ENCODE results near the gene RAB43.
A peak's percentile ranks its signal among the peaks of the same experiment; 100 is the strongest.

RAB43 gene

DNA sequence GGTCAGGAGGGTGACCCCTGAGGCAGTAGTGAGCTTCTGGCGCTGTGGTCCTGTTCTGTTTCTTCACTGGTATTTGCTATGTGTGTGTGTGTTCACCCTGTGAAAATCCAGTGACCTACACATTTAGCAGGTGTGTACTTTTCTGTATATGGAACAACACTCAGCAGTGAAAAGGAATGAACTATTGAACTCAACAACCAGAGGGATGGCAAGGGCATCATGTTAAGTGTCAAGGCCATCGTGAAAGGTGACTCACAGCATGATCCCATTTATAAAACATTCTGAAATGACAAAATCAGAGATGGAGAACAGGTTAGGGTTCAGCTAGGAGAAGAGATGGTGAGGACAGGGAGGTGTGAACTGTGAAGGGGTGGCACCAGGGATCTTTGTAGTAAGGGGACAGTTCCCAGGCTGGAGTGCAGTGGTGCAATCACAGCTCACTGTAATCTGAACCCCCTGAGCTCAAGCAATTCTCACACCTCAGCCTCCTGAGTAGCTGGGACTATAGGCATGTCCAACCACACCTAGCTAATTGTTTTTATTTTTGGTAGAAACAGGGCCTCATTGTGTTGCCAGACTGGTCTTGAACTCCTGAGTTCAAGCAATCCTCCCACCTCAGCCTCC, 10.0 kb upstream of the RAB43 start:
- no peak overlapping the region for H3K4me3 ChIP-seq (ENCODE audit: low read length)
- TF ChIP-seq ZNF274 (IDR thresholded peaks at IDR 0.05; ENCODE audit: low read depth, low read length), result no peak

DNA sequence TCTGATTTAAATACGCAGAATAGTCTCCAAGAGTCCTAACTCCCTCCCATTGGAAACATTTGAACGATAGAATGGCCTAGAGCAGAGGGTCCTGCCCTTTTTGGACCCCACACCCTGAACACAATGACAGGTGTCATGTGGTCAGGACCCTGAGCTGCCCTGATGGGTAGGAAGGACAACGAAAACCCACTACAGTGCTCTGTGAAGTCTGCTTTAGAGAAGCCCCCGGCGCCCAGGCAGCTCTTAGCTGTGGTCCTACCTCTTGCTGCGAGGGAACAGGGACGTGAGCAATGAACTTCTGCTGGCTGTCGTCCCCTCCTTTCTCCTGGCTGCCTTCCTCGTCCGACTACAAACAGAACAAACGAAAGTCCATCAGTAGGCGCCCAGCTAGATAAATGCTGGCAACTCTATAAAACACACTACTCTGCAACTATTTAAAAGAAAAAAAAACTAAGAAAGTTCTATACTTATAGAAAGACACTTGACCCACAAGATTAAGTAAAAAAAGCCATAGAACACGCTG, 8.7 kb upstream of the RAB43 start:
- H3K4me3 ChIP-seq (ENCODE audit: low read length), result no peak overlapping the region
- no peak for TF ChIP-seq ZNF274 (IDR thresholded peaks at IDR 0.05; ENCODE audit: low read depth, low read length)

DNA sequence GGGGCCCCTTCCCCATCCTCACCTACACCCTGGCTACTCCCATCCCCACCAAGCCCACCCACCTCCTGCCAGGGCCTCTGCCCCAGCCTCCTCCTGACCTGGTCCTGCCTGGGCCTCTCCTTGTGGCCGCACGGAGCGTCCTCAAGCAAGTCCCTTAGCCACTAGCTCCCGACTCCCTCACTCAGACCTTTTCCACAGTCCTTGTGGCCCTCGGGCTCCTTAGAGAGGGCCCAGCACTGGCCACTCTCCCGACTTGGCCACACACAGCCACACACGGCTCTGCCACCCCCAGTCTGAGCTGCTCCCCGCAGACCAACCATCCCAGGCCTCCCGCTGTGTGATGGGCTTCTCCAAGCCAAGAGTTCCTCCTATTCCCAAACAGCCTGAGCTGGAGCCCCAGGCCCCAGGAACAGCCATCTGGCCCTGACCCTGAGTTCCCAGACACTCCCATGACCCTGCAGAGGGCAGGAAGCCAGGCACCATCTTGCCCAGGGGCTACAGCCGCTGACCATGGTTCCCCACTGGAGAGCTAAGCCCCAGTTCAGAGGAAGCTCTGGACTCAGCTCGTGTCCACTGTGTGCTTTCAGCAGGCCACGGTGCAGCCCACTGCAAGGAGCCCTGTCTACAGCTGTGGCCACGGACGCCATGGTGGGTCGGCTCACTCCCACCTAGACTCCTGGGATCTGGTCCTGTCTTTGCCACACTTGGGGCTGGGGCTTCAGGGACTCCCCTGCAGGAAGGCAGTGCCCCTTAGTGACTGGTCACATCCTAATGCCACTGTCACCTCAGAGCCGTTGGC, 7.0 kb upstream of the RAB43 start:
- H3K4me3 ChIP-seq (ENCODE audit: low read length), result no peak overlapping the region
- no peak for TF ChIP-seq ZNF274 (IDR thresholded peaks at IDR 0.05; ENCODE audit: low read depth, low read length)

DNA sequence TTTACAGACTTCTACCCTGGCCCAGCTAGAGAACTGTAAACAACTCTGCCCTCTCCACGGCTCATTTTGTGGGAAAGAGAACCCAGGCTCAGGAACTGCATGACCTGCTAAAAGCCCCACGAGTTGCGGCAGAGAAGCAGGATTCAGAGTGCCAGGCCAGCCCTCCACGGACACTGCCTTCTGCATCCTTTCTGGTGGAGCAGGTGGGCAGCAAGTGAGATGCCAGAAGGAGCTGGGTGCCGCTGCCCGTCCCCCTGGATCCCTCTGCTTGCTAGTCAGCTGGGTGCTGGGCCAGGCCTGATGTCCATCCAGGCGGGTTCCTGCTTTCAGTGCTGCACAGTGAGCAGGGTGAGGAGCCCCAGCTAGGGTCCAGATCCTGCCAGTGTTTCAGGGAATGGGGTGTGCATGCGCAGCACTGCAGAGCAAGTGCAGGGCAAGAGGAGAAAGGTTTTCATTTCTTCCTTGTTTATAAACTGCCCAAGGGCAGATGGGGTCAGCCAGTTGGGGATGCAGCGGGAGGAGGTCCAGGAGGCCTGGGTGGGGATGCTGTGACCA, 5.2 kb upstream of the RAB43 start:
- TF ChIP-seq ZNF274 (IDR thresholded peaks at IDR 0.05; ENCODE audit: low read depth, low read length), result no peak
- H3K4me3 ChIP-seq (ENCODE audit: low read length), result no peak overlapping the region

DNA sequence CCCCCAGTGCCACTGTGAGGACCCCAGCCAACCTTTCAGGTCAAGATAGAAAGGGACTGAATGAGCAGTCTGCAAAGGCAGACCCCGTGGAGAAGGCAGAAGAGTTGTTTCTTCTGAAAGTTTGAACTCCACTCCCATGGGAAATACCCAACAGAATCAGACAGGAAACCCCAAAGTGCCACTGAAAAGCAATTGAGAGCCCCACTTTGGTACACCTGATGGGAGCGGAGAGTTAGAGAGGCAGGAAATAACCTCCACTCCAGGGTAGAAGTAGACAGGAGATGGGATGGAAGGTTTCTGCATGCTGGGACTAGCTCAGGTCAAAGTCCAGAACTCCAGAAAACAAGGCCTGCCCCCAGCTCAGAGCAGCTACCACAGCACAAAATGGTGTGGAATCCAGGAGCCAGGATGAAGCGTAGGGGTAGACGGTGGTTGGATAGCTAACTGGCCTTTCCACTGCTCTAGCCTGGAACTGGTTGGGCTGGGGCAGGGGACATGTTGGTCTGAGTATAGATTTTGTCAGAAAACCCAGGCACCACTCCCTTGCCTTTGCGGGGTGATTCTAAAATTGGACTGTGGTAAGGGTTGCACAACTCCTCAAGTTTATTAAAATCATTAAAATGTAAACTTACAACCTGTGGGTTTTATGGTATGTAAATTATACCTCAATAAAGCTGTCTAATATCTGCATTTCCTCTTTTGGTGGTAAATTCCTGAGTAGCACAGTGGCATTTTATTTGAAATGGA, 1.9 kb upstream of the RAB43 start:
- H3K4me3 ChIP-seq (ENCODE audit: low read length), result no peak overlapping the region

DNA sequence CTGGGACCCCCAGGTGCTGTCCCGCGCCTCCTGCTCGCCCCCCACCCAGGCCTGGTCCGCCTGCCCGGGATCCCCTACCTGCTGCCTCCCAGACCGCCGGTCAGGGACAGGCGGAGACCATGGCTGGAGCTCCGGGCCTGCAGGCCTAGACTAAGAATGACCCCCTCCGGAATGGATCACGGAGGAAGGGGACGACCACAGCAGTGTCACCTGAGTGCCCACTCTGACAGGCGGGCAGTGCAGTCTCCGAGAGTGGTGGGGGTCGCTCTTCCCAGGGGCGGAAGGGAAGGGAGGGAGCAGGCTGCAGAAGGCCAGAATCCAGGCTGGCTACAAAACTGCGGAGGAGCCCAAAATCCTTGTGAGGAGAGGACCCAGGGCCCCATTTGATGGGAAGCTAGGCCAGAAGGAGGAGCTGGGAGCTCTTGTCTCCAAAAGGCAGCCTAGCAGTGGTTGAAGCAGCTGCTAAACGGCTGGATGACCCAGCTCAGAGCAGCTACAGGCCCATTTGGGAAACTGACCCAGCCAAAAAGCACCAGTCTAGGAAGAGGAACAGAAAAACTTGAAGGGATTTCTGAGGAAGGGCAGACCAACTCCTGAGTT, 908 bp upstream of the RAB43 start:
- no peak overlapping the region; the same call in 1 of the 2 replicates for H3K4me3 ChIP-seq (ENCODE audit: low read length)
- no peak for TF ChIP-seq ZNF274 (IDR thresholded peaks at IDR 0.05; ENCODE audit: low read depth, low read length)

More for the DNA sequence above, 1.9 kb upstream of the RAB43 start:
- TF ChIP-seq ZNF274 (IDR thresholded peaks at IDR 0.05; ENCODE audit: low read depth, low read length), result no peak

DNA sequence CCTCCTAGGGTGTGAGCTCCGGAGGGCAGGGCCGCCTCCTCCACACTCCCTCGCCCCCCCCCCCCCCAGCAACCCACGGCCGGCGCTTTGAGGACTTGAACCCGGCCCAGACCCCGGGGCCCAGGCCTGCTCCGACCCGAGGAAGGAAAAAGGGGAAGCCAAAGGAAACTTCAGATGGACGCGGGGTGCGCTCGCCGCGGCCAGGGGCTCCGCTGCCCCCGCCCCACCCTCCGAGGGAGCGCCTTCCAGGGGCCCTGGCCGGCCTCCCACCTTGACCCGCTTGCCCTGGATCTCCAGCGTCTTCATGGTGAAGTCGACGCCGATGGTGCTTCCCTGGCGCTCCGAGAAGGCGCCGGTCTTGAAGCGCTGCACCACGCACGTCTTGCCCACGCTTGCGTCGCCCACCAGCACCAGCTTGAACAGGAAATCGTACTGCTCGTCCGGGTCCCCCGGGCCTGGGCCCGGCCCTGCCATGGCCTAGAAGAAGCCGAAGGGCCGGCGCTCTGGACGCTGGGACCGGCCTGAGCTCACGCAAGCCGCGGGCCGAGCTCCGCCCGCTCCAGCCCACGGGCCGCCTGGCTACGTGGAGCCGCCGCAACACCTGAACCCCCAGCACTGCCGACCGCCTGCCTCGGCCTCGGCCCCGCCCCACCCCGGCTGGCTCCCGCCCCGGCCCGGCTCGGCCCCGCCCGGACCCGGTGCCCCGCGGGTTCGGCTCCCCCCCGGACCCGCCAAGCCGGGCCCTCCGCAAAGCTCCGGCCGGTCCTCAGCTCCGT, 400 bp downstream of the RAB43 start:
- peak overlapping the region; percentile 48; the same call in 1 of the 2 replicates for H3K4me3 ChIP-seq (ENCODE audit: low read length)
- no peak for TF ChIP-seq ZNF274 (IDR thresholded peaks at IDR 0.05; ENCODE audit: low read depth, low read length)

DNA sequence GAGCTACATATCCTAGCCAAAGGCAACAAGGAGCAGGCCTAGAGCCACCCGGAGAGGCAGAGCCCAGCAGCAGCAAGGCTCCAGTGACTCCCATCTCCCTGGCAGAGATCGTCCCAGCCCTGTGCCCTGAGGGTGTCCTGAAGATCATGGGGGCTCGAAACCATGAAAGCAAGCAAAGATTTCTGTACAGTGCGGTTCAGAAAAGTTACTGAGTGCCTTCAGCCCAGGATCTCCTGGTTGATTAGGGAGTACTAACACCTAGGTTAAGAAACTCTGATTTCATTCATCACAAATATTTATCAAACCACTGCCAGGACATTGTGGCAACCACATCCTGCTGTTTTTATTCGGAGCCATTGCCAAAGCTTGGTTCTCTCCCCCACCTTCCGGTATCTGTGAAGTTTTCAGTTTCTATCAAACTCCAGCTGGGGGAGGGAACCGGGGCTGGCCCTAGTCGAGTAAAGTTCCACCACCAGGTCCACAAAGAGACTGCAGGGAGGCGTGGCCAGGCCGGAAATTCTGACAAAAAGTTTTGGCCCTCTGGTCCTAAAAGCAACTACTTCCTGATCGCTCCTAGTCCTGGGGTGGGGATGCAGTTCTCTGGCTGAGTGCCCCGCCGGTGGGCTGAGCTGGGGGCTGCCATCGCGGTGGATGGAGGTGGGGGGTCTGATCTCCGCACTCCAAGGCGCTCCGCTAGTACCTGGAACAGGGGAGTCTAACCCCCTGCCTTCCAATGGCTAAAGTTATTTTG, 1.2 kb downstream of the RAB43 start:
- TF ChIP-seq ZNF274 (IDR thresholded peaks at IDR 0.05; ENCODE audit: low read depth, low read length), result no peak

DNA sequence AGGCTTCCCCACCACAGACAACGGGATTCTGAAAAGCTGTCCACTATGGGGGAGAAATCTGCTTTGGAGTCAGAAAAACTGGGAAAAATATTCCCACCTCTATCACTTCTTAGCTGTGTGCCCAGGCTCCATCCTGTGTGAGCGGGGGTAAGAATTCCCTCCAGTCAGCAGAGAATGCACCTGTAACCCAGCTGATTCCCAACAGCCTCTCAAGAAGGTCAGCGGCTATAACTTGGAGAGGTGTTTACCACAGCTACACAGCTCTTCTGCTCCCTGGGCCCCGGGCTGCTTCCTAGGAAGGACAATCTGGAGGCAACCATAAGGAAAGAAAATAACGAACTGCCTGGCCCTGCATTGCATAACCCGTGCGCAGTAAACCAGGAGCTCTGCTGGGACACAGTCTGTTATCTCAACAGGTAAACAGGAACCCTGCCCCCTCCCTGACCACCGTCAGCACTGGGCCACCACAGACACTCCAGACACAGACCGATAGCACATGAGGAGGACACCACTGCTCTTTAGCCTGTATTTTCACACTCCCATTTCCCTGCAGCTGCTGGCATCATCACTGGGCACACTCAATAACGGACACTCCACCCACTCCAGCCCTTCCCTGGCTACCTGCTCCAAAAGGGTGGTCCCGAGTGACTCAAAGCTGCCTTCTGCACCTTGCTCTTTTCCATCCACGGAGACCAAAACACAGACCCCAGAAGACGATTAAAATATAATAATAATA, 2.1 kb downstream of the RAB43 start:
- peak overlapping the region; percentile 66; the same call in 1 of the 2 replicates for H3K4me3 ChIP-seq (ENCODE audit: low read length)
- no peak for TF ChIP-seq ZNF274 (IDR thresholded peaks at IDR 0.05; ENCODE audit: low read depth, low read length)

More for the DNA sequence above, 1.2 kb downstream of the RAB43 start:
- H3K4me3 ChIP-seq (ENCODE audit: low read length), result peak overlapping the region; percentile 66; the same call in 1 of the 2 replicates

DNA sequence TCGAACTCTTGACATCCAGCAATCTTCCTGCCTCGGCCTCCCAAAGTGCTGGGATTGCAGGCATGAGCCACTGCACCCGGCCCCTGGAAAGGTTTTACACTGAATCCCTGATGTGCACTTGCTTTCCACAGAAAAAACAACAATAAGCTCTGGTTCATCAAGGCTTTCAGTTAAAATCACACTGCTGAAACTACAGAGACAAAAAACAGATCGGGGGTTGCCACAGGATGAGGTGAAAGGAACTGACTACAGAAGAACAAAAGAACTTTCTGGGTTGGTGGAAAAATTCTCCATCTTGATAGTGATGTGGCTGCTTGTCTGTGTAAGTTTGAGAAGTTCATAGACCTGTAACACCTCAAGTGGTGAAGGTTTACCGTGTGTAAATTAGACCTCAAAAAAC, 2.9 kb downstream of the RAB43 start:
- H3K4me3 ChIP-seq (ENCODE audit: low read length), result no peak overlapping the region; the same call in 1 of the 2 replicates
- no peak for TF ChIP-seq ZNF274 (IDR thresholded peaks at IDR 0.05; ENCODE audit: low read depth, low read length)

DNA sequence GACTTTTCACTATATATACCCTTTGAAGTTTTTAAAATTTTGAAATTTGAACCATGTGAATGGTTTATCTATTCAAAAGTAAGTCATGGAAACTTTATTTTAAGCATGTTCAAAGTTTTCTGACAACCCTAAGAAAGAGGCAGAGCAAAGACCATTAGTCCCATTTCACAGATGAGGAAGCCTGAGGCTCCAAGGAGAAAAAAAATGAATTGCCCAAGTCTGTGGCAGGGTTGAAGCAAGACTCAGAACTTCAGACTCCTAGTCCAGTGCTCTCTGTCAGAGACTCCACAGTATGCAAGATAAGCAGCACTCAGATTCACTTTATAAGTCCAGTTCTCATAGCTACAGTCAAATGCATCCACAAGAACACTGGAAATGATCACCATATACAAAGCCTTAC, 4.5 kb downstream of the RAB43 start:
- TF ChIP-seq ZNF274 (IDR thresholded peaks at IDR 0.05; ENCODE audit: low read depth, low read length), result no peak
- no peak overlapping the region for H3K4me3 ChIP-seq (ENCODE audit: low read length)

DNA sequence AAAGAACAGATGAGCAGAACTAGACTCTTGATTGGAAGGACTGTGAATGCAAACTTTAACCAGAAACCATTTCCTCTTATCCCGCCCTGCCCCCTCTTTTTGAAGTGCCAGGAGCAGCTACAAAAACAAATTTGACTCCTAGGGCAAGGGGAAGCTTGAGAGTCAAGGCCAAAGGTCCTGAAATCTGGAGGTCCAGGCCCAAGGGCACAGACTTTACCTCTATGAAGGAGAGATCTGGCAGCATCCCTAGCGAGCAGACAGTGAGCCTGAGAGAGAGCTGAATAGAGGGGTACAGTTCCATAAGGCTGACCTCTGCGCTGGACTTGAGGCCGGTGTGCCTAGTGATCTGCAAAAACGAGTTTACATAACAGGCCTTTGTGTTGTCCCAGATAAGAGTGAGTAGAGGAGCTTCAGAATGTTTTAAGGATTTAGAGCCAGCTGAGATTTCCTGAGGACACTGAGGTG, 5.1 kb downstream of the RAB43 start:
- no peak overlapping the region for H3K4me3 ChIP-seq (ENCODE audit: low read length)
- TF ChIP-seq ZNF274 (IDR thresholded peaks at IDR 0.05; ENCODE audit: low read depth, low read length), result no peak

All from GM08714 (cell line).